ENCODE measurements around the gene HMX1. TPM values are rescaled to one million over a fixed set of nuclear protein-coding genes. Genes with fewer than 3 reads are reported as not detected.

The HMX1 gene
- total RNA-seq, 1 experiment from 2014 or later, result not detected

GRCh38 chr4:8838296-8838960 lies 33.2 kb downstream of the HMX1 start:
- no peak overlapping the region for H3K4me2 ChIP-seq (ENCODE audit: low read length)
- POLR2A ChIA-PET (ENCODE audit: unreplicated experiment), result no interaction called here
- H3K4me3 ChIP-seq (ENCODE audit: low read length), result no peak overlapping the region
- no peaks in the 10 kb centered on the region for H3K36me3 ChIP-seq (ENCODE audit: low read depth, low read length)
- no peaks in the 10 kb centered on the region for H3F3A ChIP-seq (ENCODE audit: low read length, unreplicated experiment)
- no peaks in the 10 kb centered on the region for H4K20me1 ChIP-seq (ENCODE audit: low read length)
- H2AFZ ChIP-seq (ENCODE audit: low read length), result no peak overlapping the region
- intact Hi-C loops (cut with micrococcal nuclease), result no loop called here
- no TSS peak for BruUV-seq (replicated peaks)
- CTCF ChIA-PET, result no interaction called here
- DNase-seq (no peak), ATAC-seq (no peak)
- H3K9ac ChIP-seq (ENCODE audit: low read length), result no peak overlapping the region
- H3K79me2 ChIP-seq (ENCODE audit: low read length), result no peaks in the 10 kb centered on the region
- no peaks in the 10 kb centered on the region for H3K27me3 ChIP-seq (ENCODE audit: low read length)
- H3K27ac ChIP-seq (ENCODE audit: low read length), result no peak overlapping the region
- H3K4me1 ChIP-seq (ENCODE audit: insufficient read depth, low read length), result no peaks in the 10 kb centered on the region
- no peaks in the 10 kb centered on the region for H3K9me3 ChIP-seq (ENCODE audit: low read length)
- TF ChIP-seq EZH2 (IDR thresholded peaks at IDR 0.05; ENCODE audit: low read length, unreplicated experiment) (no peak), EZH2phosphoT487 (IDR thresholded peaks at IDR 0.05; ENCODE audit: borderline replicate concordance, low read length) (no peak), CTCF (conservative IDR thresholded peaks at IDR 0.05; ENCODE audit: low read depth, low read length) (no peak)
- no peaks in the 10 kb centered on the region for H3K9me2 ChIP-seq (replicated peaks; ENCODE audit: low read length)

- Histone ChIP-seq H3K9me2 (replicated peaks; ENCODE audit: low read length) (no peaks in the 10 kb centered on the region), H3K27ac (ENCODE audit: low read length) (no peak overlapping the region), H3K79me2 (ENCODE audit: low read length) (no peaks in the 10 kb centered on the region), H3K4me3 (ENCODE audit: low read length) (no peak overlapping the region), H4K20me1 (ENCODE audit: low read length) (no peaks in the 10 kb centered on the region), H3F3A (ENCODE audit: low read length, unreplicated experiment) (no peaks in the 10 kb centered on the region), H3K9me3 (ENCODE audit: low read length) (no peaks in the 10 kb centered on the region), H3K27me3 (ENCODE audit: low read length) (no peaks in the 10 kb centered on the region), H2AFZ (ENCODE audit: low read length) (no peak overlapping the region), H3K4me2 (ENCODE audit: low read length) (no peak overlapping the region), H3K9ac (ENCODE audit: low read length) (no peak overlapping the region), H3K4me1 (ENCODE audit: insufficient read depth, low read length) (no peaks in the 10 kb centered on the region), H3K36me3 (ENCODE audit: low read depth, low read length) (no peaks in the 10 kb centered on the region)
- no peak for TF ChIP-seq EZH2phosphoT487 (IDR thresholded peaks at IDR 0.05; ENCODE audit: borderline replicate concordance, low read length)
- no peak for TF ChIP-seq CTCF (conservative IDR thresholded peaks at IDR 0.05; ENCODE audit: low read depth, low read length)
- TF ChIP-seq EZH2 (IDR thresholded peaks at IDR 0.05; ENCODE audit: low read length, unreplicated experiment), result no peak
- ChIA-PET POLR2A (ENCODE audit: unreplicated experiment) (no interaction called here), CTCF (no interaction called here)
- intact Hi-C loops (cut with micrococcal nuclease), result no loop called here
- no peak for ATAC-seq
- DNase-seq, result no peak
- no TSS peak for BruUV-seq (replicated peaks)
These were observed 34.3 kb downstream of the HMX1 start for GRCh38 chr4:8837181-8837841.

GRCh38 chr4:8836664-8837171 lies 34.9 kb downstream of the HMX1 start:
- Histone ChIP-seq H3K4me3 (ENCODE audit: low read length) (no peak overlapping the region), H3K9me2 (replicated peaks; ENCODE audit: low read length) (no peaks in the 10 kb centered on the region), H3K9me3 (ENCODE audit: low read length) (no peaks in the 10 kb centered on the region), H3K36me3 (ENCODE audit: low read depth, low read length) (no peaks in the 10 kb centered on the region), H3F3A (ENCODE audit: low read length, unreplicated experiment) (no peaks in the 10 kb centered on the region), H2AFZ (ENCODE audit: low read length) (no peak overlapping the region), H3K27ac (ENCODE audit: low read length) (no peak overlapping the region), H3K79me2 (ENCODE audit: low read length) (no peaks in the 10 kb centered on the region), H3K4me1 (ENCODE audit: insufficient read depth, low read length) (no peaks in the 10 kb centered on the region), H3K27me3 (ENCODE audit: low read length) (no peaks in the 10 kb centered on the region), H4K20me1 (ENCODE audit: low read length) (no peaks in the 10 kb centered on the region), H3K9ac (ENCODE audit: low read length) (no peak overlapping the region), H3K4me2 (ENCODE audit: low read length) (no peak overlapping the region)
- no TSS peak for BruUV-seq (replicated peaks)
- no peak for ATAC-seq
- intact Hi-C loops (cut with micrococcal nuclease), result no loop called here
- TF ChIP-seq CTCF (conservative IDR thresholded peaks at IDR 0.05; ENCODE audit: low read depth, low read length) (no peak), EZH2 (IDR thresholded peaks at IDR 0.05; ENCODE audit: low read length, unreplicated experiment) (no peak), EZH2phosphoT487 (IDR thresholded peaks at IDR 0.05; ENCODE audit: borderline replicate concordance, low read length) (no peak)
- no peak for DNase-seq
- ChIA-PET POLR2A (ENCODE audit: unreplicated experiment) (no interaction called here), CTCF (no interaction called here)
